H1 (cell line): ENCODE data around the gene DYRK2. TPM values are rescaled to one million over a fixed set of nuclear protein-coding genes. Genes with fewer than 3 reads are reported as not detected.

Source experiments
- CTCF ChIA-PET: fragments of 300-600 bp; sonication (Branson Sonifier 250); formaldehyde crosslinking; loops from one replicate; lab custom pipeline; 2021; ENCODE audit not compliant: partially characterized antibody; lab: Charles Lee
- POLR2A ChIA-PET: fragments of 300-600 bp; sonication (Branson Sonifier 250); formaldehyde crosslinking; loops from one replicate; lab custom pipeline; 2021; ENCODE audit warnings: inconsistent platforms; ENCODE audit not compliant: partially characterized antibody; lab: Charles Lee
- DNase-seq, 2 experiments: peaks; one replicate each; pipeline versions ENCODE4 v3.0.0 to v3.0.0-alpha.2; 2010 to 2022; ENCODE audit warnings: low spot score in 2 of 2, low read depth in 1 of 2, mixed read lengths in 1 of 2
- FAIRE-seq: peaks from 2 replicates; lab custom pipeline; 2011; peaks lifted over from hg19 to GRCh38; lab: Jason Lieb, UNC
- H2AFZ ChIP-seq: 2 replicates; pipeline ENCODE4 v1.8.1; 2012; ENCODE audit warnings: low read length, inconsistent platforms
- H2AK5ac ChIP-seq: 2 replicates; pipeline ENCODE4 v1.6.1; 2013; ENCODE audit warnings: low read depth, low read length
- H2BK120ac ChIP-seq: replicated peaks from 2 replicates; pipeline ENCODE3; 2013; ENCODE audit warnings: low read depth, low read length, inconsistent platforms
- H2BK12ac ChIP-seq: 2 replicates; pipeline ENCODE4 v1.6.1; 2013; ENCODE audit warnings: low read depth, low read length
- H2BK15ac ChIP-seq: 2 replicates; pipeline ENCODE4 v1.6.1; 2013; ENCODE audit warnings: low read length
- H2BK20ac ChIP-seq: 2 replicates; pipeline ENCODE4 v1.6.1; 2013; ENCODE audit warnings: low read length
- H2BK5ac ChIP-seq: 2 replicates; pipeline ENCODE4 v1.6.1; 2013; ENCODE audit warnings: low read depth, low read length
- H3K14ac ChIP-seq: 2 replicates; pipeline ENCODE4 v1.6.1; 2013; ENCODE audit warnings: inconsistent platforms; ENCODE audit not compliant: insufficient read length
- H3K18ac ChIP-seq: 2 replicates; pipeline ENCODE4 v1.6.1; 2013; ENCODE audit warnings: low read length; ENCODE audit errors: extremely low read depth
- H3K23ac ChIP-seq: 2 replicates; pipeline ENCODE4 v1.6.1; 2013; ENCODE audit warnings: inconsistent platforms; ENCODE audit not compliant: insufficient read length
- H3K23me2 ChIP-seq: 2 replicates; pipeline ENCODE4 v1.6.1; 2013; ENCODE audit warnings: low read depth, low read length
- H3K27ac ChIP-seq: 2 replicates; pipeline ENCODE4 v1.6.1; 2011; ENCODE audit warnings: low read depth, low read length, inconsistent platforms
- H3K27me3 ChIP-seq, 4 experiments: replicated peaks in 1 of 4; 1 replicate in 1 of 4; 2 replicates in 3 of 4; pipeline versions ENCODE4 v1.6.1 to v1.8.1; 2011 to 2013; ENCODE audit warnings: low read length in 3 of 4, mild to moderate bottlenecking in 3 of 4, inconsistent platforms in 2 of 4, mixed read lengths in 2 of 4, moderate library complexity in 1 of 4; ENCODE audit not compliant: control insufficient read depth in 3 of 4, insufficient read depth in 3 of 4; ENCODE audit errors: extremely low read depth in 1 of 4
- H3K36me3 ChIP-seq, 4 experiments: 2 replicates each; pipeline versions ENCODE4 v1.6.1 to v1.8.1; 2011 to 2013; ENCODE audit warnings: mild to moderate bottlenecking in 4 of 4, low read length in 3 of 4, moderate library complexity in 2 of 4, control low read depth in 1 of 4, inconsistent platforms in 1 of 4; ENCODE audit not compliant: insufficient read depth in 4 of 4, control insufficient read depth in 2 of 4
- H3K4ac ChIP-seq: replicated peaks from 2 replicates; pipeline ENCODE3; 2013; ENCODE audit warnings: low read length, low read depth, mixed read lengths, inconsistent platforms; ENCODE audit not compliant: insufficient read length
- H3K4me1 ChIP-seq, 4 experiments: replicated peaks in 1 of 4; 1 replicate in 1 of 4; 2 replicates in 3 of 4; pipeline versions ENCODE4 v1.6.1 to v1.8.1; 2011 to 2013; ENCODE audit warnings: low read length in 3 of 4, inconsistent platforms in 2 of 4, mixed read lengths in 1 of 4; ENCODE audit not compliant: insufficient read depth in 4 of 4, control insufficient read depth in 3 of 4
- H3K4me2 ChIP-seq, 2 experiments: 2 replicates each; pipeline versions ENCODE4 v1.6.1 to v1.8.1; 2011 to 2013; ENCODE audit warnings: low read depth in 2 of 2, low read length in 2 of 2, control low read depth in 1 of 2, inconsistent platforms in 1 of 2, mild to moderate bottlenecking in 1 of 2; ENCODE audit not compliant: insufficient read depth in 1 of 2
- H3K4me3 ChIP-seq, 4 experiments: fragments of 200-600, 300-600 bp in 1 of 4; sonication (generic), shearing (Covaris generic), sonication (Bioruptor Twin) in 1 of 4; 2 replicates each; pipeline versions ENCODE4 v1.5.1 to v1.8.1; 2011 to 2016; ENCODE audit warnings: low read length in 4 of 4, low read depth in 3 of 4, control low read depth in 2 of 4, inconsistent platforms in 2 of 4, mild to moderate bottlenecking in 2 of 4, mixed read lengths in 1 of 4, moderate library complexity in 1 of 4; ENCODE audit not compliant: insufficient read depth in 2 of 4; ENCODE audit errors: extremely low read depth in 1 of 4
- H3K56ac ChIP-seq: replicated peaks from 2 replicates; pipeline ENCODE3; 2013; ENCODE audit warnings: low read depth, mild to moderate bottlenecking, mixed read lengths, low read length, inconsistent platforms; ENCODE audit not compliant: insufficient read length
- H3K79me1 ChIP-seq: 2 replicates; pipeline ENCODE4 v1.6.1; 2013; ENCODE audit warnings: low read depth, low read length, control low read depth
- H3K79me2 ChIP-seq, 2 experiments: 2 replicates each; pipeline versions ENCODE4 v1.6.1 to v1.8.1; 2012 to 2013; ENCODE audit warnings: low read length in 2 of 2, mild to moderate bottlenecking in 2 of 2, inconsistent platforms in 1 of 2; ENCODE audit not compliant: insufficient read depth in 2 of 2, control insufficient read depth in 1 of 2
- H3K9ac ChIP-seq, 4 experiments: replicated peaks in 1 of 4; 1 replicate in 1 of 4; 2 replicates in 3 of 4; pipeline versions ENCODE4 v1.6.1 to v1.8.1; 2011 to 2013; ENCODE audit warnings: low read depth in 3 of 4, low read length in 3 of 4, control low read depth in 2 of 4, mild to moderate bottlenecking in 2 of 4, moderate library complexity in 2 of 4, inconsistent platforms in 1 of 4; ENCODE audit errors: extremely low read depth in 1 of 4
- H3K9me3 ChIP-seq, 2 experiments: 2 replicates each; pipeline versions ENCODE4 v1.6.1 to v1.8.1; 2012 to 2013; ENCODE audit warnings: mild to moderate bottlenecking in 2 of 2, moderate library complexity in 2 of 2, control low read depth in 1 of 2, inconsistent platforms in 1 of 2, low read depth in 1 of 2, low read length in 1 of 2, mixed read lengths in 1 of 2; ENCODE audit not compliant: insufficient read depth in 2 of 2
- H4K20me1 ChIP-seq, 2 experiments: replicated peaks in 1 of 2; 2 replicates each; pipeline versions ENCODE3 to v1.8.1; 2011 to 2013; ENCODE audit warnings: inconsistent platforms in 2 of 2, low read length in 2 of 2, mild to moderate bottlenecking in 1 of 2; ENCODE audit not compliant: insufficient read depth in 2 of 2, control insufficient read depth in 1 of 2
- H4K5ac ChIP-seq: 2 replicates; pipeline ENCODE4 v1.6.1; 2013; ENCODE audit warnings: low read length, low read depth, mixed read lengths, inconsistent platforms; ENCODE audit not compliant: insufficient read length
- H4K8ac ChIP-seq: 2 replicates; pipeline ENCODE4 v1.8.0; 2013; ENCODE audit warnings: mild to moderate bottlenecking, moderate library complexity, low read length, inconsistent platforms; ENCODE audit not compliant: insufficient read depth; ENCODE audit errors: extremely low read depth
- H4K91ac ChIP-seq: replicated peaks from 2 replicates; pipeline ENCODE3; 2013; ENCODE audit warnings: low read length, mixed read lengths, inconsistent platforms; ENCODE audit not compliant: insufficient read length
- CREB1 ChIP-seq: IDR thresholded peaks from 2 replicates; pipeline ENCODE4 v1.6.1; 2012; ENCODE audit warnings: inconsistent platforms
- CTBP2 ChIP-seq: IDR thresholded peaks from 2 replicates; pipeline ENCODE4 v1.7.0; 2011; ENCODE audit warnings: borderline replicate concordance, mild to moderate bottlenecking, moderate library complexity, mixed read lengths, low read length; ENCODE audit not compliant: insufficient read depth, insufficient read length
- EZH2 ChIP-seq: fragments of 200-600 bp; sonication (generic); IDR thresholded peaks from 2 replicates; pipeline ENCODE4 v1.7.1; 2012; ENCODE audit warnings: low read depth, mild to moderate bottlenecking, moderate library complexity, low read length, inconsistent platforms; ENCODE audit not compliant: severe bottlenecking
- FOSL1 ChIP-seq: IDR thresholded peaks from 2 replicates; pipeline ENCODE4 v1.6.1; 2011; ENCODE audit warnings: mild to moderate bottlenecking, low read depth, low read length, moderate library complexity; ENCODE audit not compliant: insufficient read depth
- GABPA ChIP-seq: IDR thresholded peaks from 2 replicates; pipeline ENCODE4 v1.6.1; 2011; ENCODE audit warnings: mild to moderate bottlenecking, low read length, moderate library complexity, borderline replicate concordance; ENCODE audit not compliant: insufficient read depth
- SP4 ChIP-seq: IDR thresholded peaks from 2 replicates; pipeline ENCODE4 v1.6.1; 2012; ENCODE audit warnings: low read length, inconsistent platforms
- TBP ChIP-seq: IDR thresholded peaks from 2 replicates; pipeline ENCODE4 v1.6.1; 2011; ENCODE audit warnings: low read depth, low read length, improper control_type of control experiment
- WGBS, 2 experiments: shearing (Covaris generic) in 1 of 2; methylation state at CpG; one replicate each; pipeline versions ENCODE4 v1.1.6 to v1.1.7; 2013 to 2015; ENCODE audit warnings: low lambda C conversion rate in 2 of 2, mixed read lengths in 2 of 2, inconsistent platforms in 1 of 2, low coverage in 1 of 2, missing lambda C conversion rate in 1 of 2; ENCODE audit not compliant: insufficient replicate concordance in 2 of 2, insufficient coverage in 1 of 2, insufficient read length in 1 of 2; ENCODE audit errors: extremely low coverage in 1 of 2, missing lambda C conversion rate in 1 of 2; 5-methylcytosine and 5-hydroxymethylcytosine counted together
- polyA plus RNA-seq, 7 experiments: library from polyadenylated mRNA; depleted of rRNA in 3 of 7; stranded (reverse) in 5 of 7; unstranded in 2 of 7; fragments of >200 nt in 5 of 7; fragments of 200-250 nt in 2 of 7; gene quantifications; 1 replicate in 5 of 7; 2 replicates in 1 of 7; 4 replicates in 1 of 7; pipeline versions ENCODE4 v1.2.1 to v1.2.3, GENCODE V29; 2011 to 2013; ENCODE audit warnings: missing spikeins in 2 of 7, mixed read lengths in 2 of 7
- total RNA-seq: library from RNA; stranded (reverse); fragmentation: NEBNext Ultra II Directional; extraction: Animal tissue kit (Norgen Biotek cat#: 25700); gene quantifications from 2 replicates; pipeline ENCODE4 v1.2.1, GENCODE V29; 2021

Gene DYRK2
- total and polyA plus RNA-seq, 2 of the 8 experiments (the other 6 are each of a cell fraction or from before 2014, with no cell fraction given) = 11.2 to 31.6 TPM

GRCh38 chr12:67693894-67694293 is 45.3 kb downstream of the DYRK2 start:
- Histone ChIP-seq H2BK120ac (no peak overlapping the region), H3K4me2 (no peak overlapping the region), H3K23ac (no peak overlapping the region), H3K36me3 (no peaks in the 10 kb centered on the region), H4K20me1 (no peaks in the 10 kb centered on the region), H3K27ac (no peak overlapping the region), H3K9me3 (no peaks in the 10 kb centered on the region), H2BK12ac (no peak overlapping the region), H3K4ac (no peak overlapping the region), H3K4me3 (no peak overlapping the region), H2AK5ac (no peak overlapping the region), H3K79me2 (no peaks in the 10 kb centered on the region), H2BK5ac (no peak overlapping the region), H4K8ac (no peak overlapping the region), H3K56ac (no peak overlapping the region), H4K5ac (no peak overlapping the region), H3K23me2 (no peaks in the 10 kb centered on the region; the same call in 1 of the 2 replicates), H3K14ac (no peak overlapping the region), H3K18ac (no peak overlapping the region), H3K79me1 (no peaks in the 10 kb centered on the region), H3K27me3 (peaks cover 0 to 1% (median 0%) of the 10 kb centered on the region in 4 experiments; a peak in 2 of 7 replicates), H2AFZ (no peak overlapping the region), H3K4me1 (no peaks in the 10 kb centered on the region), H4K91ac (no peak overlapping the region), H2BK20ac (no peak overlapping the region), H3K9ac (no peak overlapping the region), H2BK15ac (no peak overlapping the region)
- DNase-seq (no peak), FAIRE-seq (no peak)
- ChIA-PET POLR2A (interaction anchor here (0.9 kb wide), 1 partner anchor 426 kb away, joined by 3 read pairs; no protein-coding TSS in a partner anchor), CTCF (interaction anchor here (0.7 to 1.6 kb wide), 3 partner anchors 29 to 334 kb away, joined by 3 to 4 read pairs (median 3); no protein-coding TSS in a partner anchor)
- TF ChIP-seq GABPA = no peak
- no peak for TF ChIP-seq CTBP2
- no peak for TF ChIP-seq EZH2
- TF ChIP-seq SP4 = no peak
- TF ChIP-seq FOSL1 = no peak
- no peak for TF ChIP-seq CREB1
- no peak for TF ChIP-seq TBP
- WGBS, 2 experiments = 89% methylated on average over 3 of the region's 3 CpGs; no CpG with 5 or more reads in 1 of the 2 experiments
